Endothelial cell of umbilical vein (primary cell): ENCODE data around the gene H19. TPM values are rescaled to one million over a fixed set of nuclear protein-coding genes. Genes with fewer than 3 reads are reported as not detected.

Experiments used
- BruUV-seq: library from RNA; stranded (reverse); fragments of 400-500 nt; replicated peaks from 2 replicates; lab custom pipeline; 2021; lab: Mats Ljungman, UMichigan
- CTCF ChIA-PET: fragments of 300-600, 350-600 bp; sonication (Branson Sonifier 250); formaldehyde crosslinking; loops from one replicate; lab custom pipeline; 2021; ENCODE audit warnings: antibody characterized with exemption, inconsistent platforms; lab: Charles Lee
- POLR2A ChIA-PET: fragments of 300-600, 350-600 bp; sonication (Branson Sonifier 250); formaldehyde crosslinking; loops from one replicate; lab custom pipeline; 2021; ENCODE audit warnings: antibody characterized with exemption, inconsistent platforms; lab: Charles Lee
- DNase-seq: peaks from one replicate; pipeline ENCODE4 v3.0.0-alpha.2; 2011; ENCODE audit warnings: low read depth, low spot score
- FAIRE-seq: peaks from 2 replicates; lab custom pipeline; 2011; peaks lifted over from hg19 to GRCh38; lab: Jason Lieb, UNC
- H2AFZ ChIP-seq: 2 replicates; pipeline ENCODE4 v1.6.0; 2012; ENCODE audit warnings: low read depth, low read length, control low read depth, inconsistent platforms
- H3K27ac ChIP-seq: 2 replicates; pipeline ENCODE4 v1.5.1; 2011; ENCODE audit warnings: low read depth, mild to moderate bottlenecking, control low read depth, low read length, moderate library complexity; ENCODE audit not compliant: insufficient read depth
- H3K27me3 ChIP-seq, 2 experiments: 2 replicates each; pipeline versions ENCODE4 v1.6.0 to v1.6.1; 2011; ENCODE audit warnings: low read length in 2 of 2, mixed read lengths in 1 of 2; ENCODE audit not compliant: control insufficient read depth in 2 of 2, insufficient read depth in 2 of 2
- H3K36me3 ChIP-seq, 2 experiments: 2 replicates in 1 of 2; 3 replicates in 1 of 2; pipeline ENCODE4 v1.5.1; 2011; ENCODE audit warnings: low read length in 2 of 2, mild to moderate bottlenecking in 1 of 2, moderate library complexity in 1 of 2; ENCODE audit not compliant: control insufficient read depth in 2 of 2, insufficient read depth in 2 of 2; ENCODE audit errors: extremely low read depth in 1 of 2
- H3K4me1 ChIP-seq: 3 replicates; pipeline ENCODE4 v1.5.1; 2011; ENCODE audit warnings: mild to moderate bottlenecking, low read length; ENCODE audit not compliant: control insufficient read depth, insufficient read depth; ENCODE audit errors: extremely low read depth
- H3K4me2 ChIP-seq: 2 replicates; pipeline ENCODE4 v1.6.1; 2011; ENCODE audit warnings: low read length, control low read depth, mixed read lengths; ENCODE audit not compliant: insufficient read depth
- H3K4me3 ChIP-seq, 3 experiments: fragments of 200-600 bp in 1 of 3; sonication (generic), shearing (Covaris generic) in 1 of 3; replicated peaks in 1 of 3; 2 replicates each; pipeline ENCODE4 v1.5.1; 2011 to 2016; ENCODE audit warnings: control low read depth in 3 of 3, low read length in 3 of 3, mild to moderate bottlenecking in 2 of 3, inconsistent platforms in 1 of 3, low read depth in 1 of 3, moderate library complexity in 1 of 3; ENCODE audit not compliant: insufficient read depth in 1 of 3
- H3K79me2 ChIP-seq: 2 replicates; pipeline ENCODE4 v1.6.0; 2012; ENCODE audit warnings: low read length, inconsistent platforms; ENCODE audit not compliant: control insufficient read depth, insufficient read depth
- H3K9ac ChIP-seq: replicated peaks from 2 replicates; pipeline ENCODE3; 2011; ENCODE audit warnings: low read length, control low read depth; ENCODE audit not compliant: insufficient read depth; ENCODE audit errors: extremely low read depth
- H3K9me1 ChIP-seq: replicated peaks from 3 replicates; pipeline ENCODE4 v1.6.0; 2011; ENCODE audit warnings: mild to moderate bottlenecking, low read length; ENCODE audit not compliant: control insufficient read depth, insufficient read depth; ENCODE audit errors: extremely low read depth
- H3K9me3 ChIP-seq: replicated peaks from 2 replicates; pipeline ENCODE4 v1.5.1; 2012; ENCODE audit warnings: low read length, inconsistent platforms; ENCODE audit not compliant: control insufficient read depth, insufficient read depth
- H4K20me1 ChIP-seq: replicated peaks from 2 replicates; pipeline ENCODE3; 2011; ENCODE audit warnings: mild to moderate bottlenecking, low read length; ENCODE audit not compliant: control insufficient read depth, insufficient read depth; ENCODE audit errors: extremely low read depth
- CTCF ChIP-seq, 2 donors: IDR thresholded peaks; 1 replicate in 1 of 2; 2 replicates in 1 of 2; pipeline ENCODE4 v1.5.1; 2011; ENCODE audit warnings: low read length in 2 of 2, mild to moderate bottlenecking in 2 of 2, moderate library complexity in 2 of 2, control low read depth in 1 of 2, inconsistent platforms in 1 of 2, low read depth in 1 of 2; ENCODE audit not compliant: insufficient read depth in 1 of 2; ENCODE audit errors: extremely low read depth in 1 of 2
- EZH2 ChIP-seq: IDR thresholded peaks from 2 replicates; pipeline ENCODE4 v1.6.1; 2012; ENCODE audit warnings: borderline replicate concordance, low read depth, mild to moderate bottlenecking, moderate library complexity, low read length, inconsistent platforms; ENCODE audit not compliant: severe bottlenecking
- FOS ChIP-seq: IDR thresholded peaks from 2 replicates; pipeline ENCODE4 v1.6.1; 2011; ENCODE audit warnings: mild to moderate bottlenecking, low read length, moderate library complexity, borderline replicate concordance; ENCODE audit not compliant: insufficient read depth
- GATA2 ChIP-seq: IDR thresholded peaks from 2 replicates; pipeline ENCODE4 v1.7.0; 2011; ENCODE audit warnings: low read depth, mild to moderate bottlenecking, moderate library complexity, mixed read lengths, low read length; ENCODE audit not compliant: insufficient read length, insufficient read depth
- JUN ChIP-seq: IDR thresholded peaks from 2 replicates; pipeline ENCODE4 v1.6.1; 2011; ENCODE audit warnings: borderline replicate concordance, low read depth; ENCODE audit not compliant: insufficient read length, insufficient read depth
- MYC ChIP-seq: IDR thresholded peaks from one replicate; pipeline ENCODE4 v1.6.1; 2011; ENCODE audit warnings: mild to moderate bottlenecking, low read depth, low read length
- POLR2A ChIP-seq: IDR thresholded peaks from 2 replicates; pipeline ENCODE4 v1.6.1; 2012; ENCODE audit warnings: low read depth, mild to moderate bottlenecking, control low read depth, low read length
- POLR2AphosphoS5 ChIP-seq: IDR thresholded peaks from 2 replicates; pipeline ENCODE4 v1.6.1; 2012; ENCODE audit warnings: low read depth, mild to moderate bottlenecking, control low read depth, low read length, moderate library complexity; ENCODE audit not compliant: insufficient read depth
- dilution Hi-C: fragments of 300-500 bp; cut with MboI; formaldehyde crosslinking; loops from one replicate; pipeline ENCODE4 v1.15.0; 2019; ENCODE audit warnings: low sequenced_read_pairs; ENCODE audit not compliant: extremely low pct_ligation_motif_present
- intact Hi-C: fragments of 100-400 bp; cut with micrococcal nuclease; formaldehyde crosslinking; loops from one replicate; pipeline ENCODE4 v1.10.0; 2022
- polyA plus RNA-seq, 4 experiments: library from polyadenylated mRNA; depleted of rRNA in 3 of 4; stranded (reverse) in 3 of 4; unstranded in 1 of 4; fragments of >200 nt; gene quantifications; 2 replicates each; pipeline versions ENCODE4 v1.2.1 to v1.2.3, GENCODE V29; 2011 to 2012; ENCODE audit warnings: missing spikeins in 1 of 4
- total RNA-seq: library from RNA; stranded (reverse); gene quantifications from 2 replicates; pipeline ENCODE4 v1.2.3, GENCODE V29; 2021
- TF ChIP-seq, protein P1 (sequence below): IDR thresholded peaks from 2 replicates; pipeline ENCODE4 v1.6.1; 2011; ENCODE audit not compliant: insufficient read depth, insufficient read length

Gene H19
- total and polyA plus RNA-seq, 2 donors (not counting 3 experiments of a cell fraction or from before 2014, with no cell fraction given) = 0.21 to 3.2 TPM

- BruUV-seq = no TSS peak
- H4K20me1 ChIP-seq = no peaks in the 10 kb centered on the region
- H3K4me2 ChIP-seq = no peak overlapping the region
- H3K27ac ChIP-seq = no peak overlapping the region
- H3K4me3 ChIP-seq = no peak overlapping the region
- intact Hi-C loops = no loop called here
- TF ChIP-seq EZH2 (no peak), MYC (no peak), FOS (no peak)
- no peaks in the 10 kb centered on the region for H3K27me3 ChIP-seq
- H3K4me1 ChIP-seq = no peaks in the 10 kb centered on the region
- no peaks in the 10 kb centered on the region for H3K79me2 ChIP-seq
- no peak overlapping the region for H3K9ac ChIP-seq
- POLR2A ChIA-PET = no interaction called here
- H3K9me1 ChIP-seq = no peaks in the 10 kb centered on the region
- no peak for DNase-seq
- no peak for FAIRE-seq
- H3K9me3 ChIP-seq = no peaks in the 10 kb centered on the region
- no peaks in the 10 kb centered on the region for H3K36me3 ChIP-seq
- H2AFZ ChIP-seq = no peak overlapping the region
- CTCF ChIA-PET = interaction anchor here (1.3 to 2.0 kb wide), 3 partner anchors 15 to 270 kb away, joined by 3 to 7 read pairs (median 4); no protein-coding TSS in a partner anchor
- dilution Hi-C loops = no loop called here
Measured at GRCh38 chr11:1963864-1964263, 33.8 kb downstream of the H19 start.

DNA sequence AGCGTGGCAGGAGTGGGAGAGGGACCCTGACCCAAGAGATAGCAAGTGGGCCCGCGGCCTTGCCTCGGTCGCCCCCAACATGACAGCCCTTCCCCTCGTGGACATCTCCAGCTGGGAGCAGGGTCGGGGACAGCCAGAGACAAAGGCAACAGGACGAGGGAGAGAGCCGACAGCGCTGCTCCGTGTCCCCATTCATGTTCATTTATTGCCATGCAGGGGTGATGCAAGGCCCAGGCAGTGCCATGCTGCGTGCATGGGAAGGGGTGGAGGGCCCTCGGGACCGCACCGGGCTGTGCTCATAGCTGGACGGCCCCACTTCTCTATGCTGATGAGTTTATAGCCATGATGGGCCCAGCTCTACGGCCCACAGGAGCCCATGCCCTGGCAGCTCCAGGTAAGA is 37.9 kb downstream of the H19 start:
- H4K20me1 ChIP-seq = no peaks in the 10 kb centered on the region
- H3K27me3 ChIP-seq = no peaks in the 10 kb centered on the region
- H2AFZ ChIP-seq = no peak overlapping the region
- no peak overlapping the region for H3K4me3 ChIP-seq
- no TSS peak for BruUV-seq
- CTCF ChIA-PET = interaction anchor here (2.4 to 2.9 kb wide), 2 partner anchors 77 to 192 kb away, joined by 8 to 14 read pairs; no protein-coding TSS in a partner anchor
- no peak overlapping the region for H3K9ac ChIP-seq
- dilution Hi-C loops = no loop called here
- no peaks in the 10 kb centered on the region for H3K9me3 ChIP-seq
- no peaks in the 10 kb centered on the region for H3K4me1 ChIP-seq
- no peak overlapping the region for H3K27ac ChIP-seq
- no peak for FAIRE-seq
- no peak overlapping the region for H3K4me2 ChIP-seq
- no peak for TF ChIP-seq MYC
- TF ChIP-seq CTCF (IDR thresholded peaks at IDR 0.05; ENCODE audit: extremely low read depth in 1 of 2, insufficient read depth in 1 of 2, low read depth in 1 of 2, low read length in 2 of 2) = no peak
- TF ChIP-seq, protein P1, sequence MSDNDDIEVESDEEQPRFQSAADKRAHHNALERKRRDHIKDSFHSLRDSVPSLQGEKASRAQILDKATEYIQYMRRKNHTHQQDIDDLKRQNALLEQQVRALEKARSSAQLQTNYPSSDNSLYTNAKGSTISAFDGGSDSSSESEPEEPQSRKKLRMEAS = no peak
- TF ChIP-seq GATA2 = no peak
- no peak for TF ChIP-seq POLR2AphosphoS5
- no peak for TF ChIP-seq JUN
- TF ChIP-seq EZH2 = no peak
- no peak for TF ChIP-seq FOS
- TF ChIP-seq POLR2A = no peak
- DNase-seq = no peak
- no peaks in the 10 kb centered on the region for H3K36me3 ChIP-seq
- H3K79me2 ChIP-seq = no peaks in the 10 kb centered on the region
- POLR2A ChIA-PET = no interaction called here
- intact Hi-C loops = no loop called here
- no peaks in the 10 kb centered on the region for H3K9me1 ChIP-seq
